ENCODE data around the gene PDZD4.
A peak's percentile ranks its signal among the peaks of the same experiment; 100 is the strongest.

Gene PDZD4

GRCh38 chrX:153772316-153773217, 57.8 kb downstream of the PDZD4 start:
- DNase-seq (ENCODE audit: low read depth in 2 of 2), result no peak

- DNase-seq (ENCODE audit: low read depth in 2 of 2), result no peak
Measured at GRCh38 chrX:153771415-153772315, 58.7 kb downstream of the PDZD4 start.

- no peak for DNase-seq (ENCODE audit: low read depth in 2 of 2)
Measured at GRCh38 chrX:153770601-153771414, 59.5 kb downstream of the PDZD4 start.

- no peak for DNase-seq (ENCODE audit: low read depth in 2 of 2)
Measured at GRCh38 chrX:153769865-153770600, 60.3 kb downstream of the PDZD4 start.

GRCh38 chrX:153769158-153769864, 61.0 kb downstream of the PDZD4 start:
- no peak for DNase-seq (ENCODE audit: low read depth in 2 of 2)

GRCh38 chrX:153768311-153769157, 61.8 kb downstream of the PDZD4 start:
- DNase-seq (ENCODE audit: low read depth in 2 of 2), result no peak

GRCh38 chrX:153767674-153768055, 62.7 kb downstream of the PDZD4 start:
- no peak for DNase-seq (ENCODE audit: low read depth in 2 of 2)

- DNase-seq (ENCODE audit: low read depth in 2 of 2), result no peak
Measured at GRCh38 chrX:153766871-153767673, 63.3 kb downstream of the PDZD4 start.

- DNase-seq (ENCODE audit: low read depth in 2 of 2), result peak in 1 of 2 donors; percentile 13
Measured at GRCh38 chrX:153766098-153766817, 64.1 kb downstream of the PDZD4 start.

GRCh38 chrX:153765138-153766079, 64.9 kb downstream of the PDZD4 start:
- no peak for DNase-seq (ENCODE audit: low read depth in 2 of 2)

GRCh38 chrX:153764786-153765137, 65.6 kb downstream of the PDZD4 start:
- DNase-seq (ENCODE audit: low read depth in 2 of 2), result no peak

GRCh38 chrX:153763989-153764755, 66.2 kb downstream of the PDZD4 start, which contains the start of gene PLXNB3:
PLXNB3 (plus strand) TSS chrX:153764249; CDS start chrX:153765536, 1,287 bp downstream.
- peak; percentile 55 to 57 for DNase-seq (ENCODE audit: low read depth in 2 of 2)

GRCh38 chrX:153763298-153763932, 66.9 kb downstream of the PDZD4 start:
- no peak for DNase-seq (ENCODE audit: low read depth in 2 of 2)

GRCh38 chrX:153762626-153763173, 67.6 kb downstream of the PDZD4 start:
- no peak for DNase-seq (ENCODE audit: low read depth in 2 of 2)

GRCh38 chrX:153761863-153762262, 68.5 kb downstream of the PDZD4 start:
- no peak for DNase-seq (ENCODE audit: low read depth in 2 of 2)

Measured in stimulated activated CD8-positive, alpha-beta memory T cell treated with anti-CD3 and anti-CD28 coated beads, Interleukin-7, amount 100 ng/mL, for 1 hour (primary cell).